Activated naive CD4-positive, alpha-beta T cell treated with anti-CD3 and anti-CD28 coated beads, Interleukin-2, amount 50 U/mL, for 72 hours (primary cell): ENCODE results near the gene FANCE. TPM values are rescaled to one million over a fixed set of nuclear protein-coding genes. Genes with fewer than 3 reads are reported as not detected.
"Not testable (repeated sequence)": the region's sequence is repeated elsewhere in the genome, so short reads cannot be mapped to it uniquely, and the experiment has no call there.

ENCODE experiments used
- ATAC-seq, 2 donors: fragments of 150-1000 bp; cut with Tn5 transposase; 2 replicates each; pipeline ENCODE4 v1.10.0; 2021; ENCODE audit warnings: mild to moderate bottlenecking in 2 of 2, moderate library complexity in 2 of 2
- DNase-seq, 2 donors: peaks; one replicate each; pipeline ENCODE4 v3.0.0; 2021 to 2022; ENCODE audit warnings: low spot score in 2 of 2
- H3K27ac Mint-ChIP-seq, 2 donors: one replicate each; pipeline ENCODE4 v1.8.0; 2022; ENCODE audit warnings: mild to moderate bottlenecking in 2 of 2, mixed read lengths in 2 of 2
- H3K36me3 Mint-ChIP-seq, 2 donors: one replicate each; pipeline ENCODE4 v1.8.0; 2022; ENCODE audit warnings: mixed read lengths in 2 of 2
- H3K9me3 Mint-ChIP-seq, 2 donors: one replicate each; pipeline ENCODE4 v1.8.0; 2022; ENCODE audit warnings: mixed read lengths in 2 of 2
- total RNA-seq, 2 donors: library from RNA; stranded (reverse); gene quantifications; one replicate each; pipeline ENCODE4 v1.2.3, GENCODE V29; 2022

Gene FANCE
- total RNA-seq, 2 donors from 2014 or later = 14.3 to 14.7 TPM

DNA sequence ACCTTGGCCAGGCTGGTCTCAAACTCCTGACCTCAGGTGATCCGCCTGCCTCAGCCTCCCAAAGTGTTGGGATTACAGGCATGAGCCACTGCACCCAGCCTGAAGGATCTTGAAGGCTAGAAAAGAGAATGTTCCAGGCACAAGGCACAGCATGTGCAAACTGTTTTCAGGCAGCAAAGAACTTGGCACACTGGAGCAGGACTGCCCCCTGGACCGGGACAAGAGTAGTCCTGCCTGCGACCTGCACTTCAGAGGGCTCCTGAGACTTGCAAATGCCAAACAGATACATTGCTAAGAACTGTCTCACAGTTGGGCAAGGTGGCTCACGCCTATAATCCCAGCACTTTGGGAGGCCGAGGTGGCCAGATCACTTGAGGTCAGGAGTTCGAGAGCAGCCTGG lies 63.8 kb downstream of the FANCE start:
- ATAC-seq, DNase-seq, H3K27ac Mint-ChIP-seq, H3K36me3 Mint-ChIP-seq, H3K9me3 Mint-ChIP-seq: not testable (repeated sequence)

Other genes starting within 250 kb of the FANCE start
- gene SCUBE3, start 238.4 kb upstream of the FANCE start, total RNA-seq = under 1 TPM in 1 of 2 donors, not detected in 1; 0.04 TPM
- 10 to 100 TPM; 48.6 to 55.7 TPM for gene ZNF76, start 192.6 kb upstream of the FANCE start, total RNA-seq
- 100 to 1,000 TPM; 107 to 156 TPM for gene DEF6, start 154.5 kb upstream of the FANCE start, total RNA-seq
- gene PPARD, start 109.8 kb upstream of the FANCE start, total RNA-seq = 10 to 100 TPM; 23.2 to 25.1 TPM
- 1,000 to 10,000 TPM; 1,700 to 2,159 TPM for gene RPL10A, start 16.1 kb downstream of the FANCE start, total RNA-seq
- gene TEAD3, start 44.7 kb downstream of the FANCE start, total RNA-seq = 1 to 10 TPM; 1.5 to 2.4 TPM
- not detected for gene TULP1, start 60.6 kb downstream of the FANCE start, total RNA-seq
- gene FKBP5, start 236.6 kb downstream of the FANCE start, total RNA-seq = 100 to 1,000 TPM in 1 of 2 donors, 10 to 100 TPM in 1; 70.1 to 229 TPM